Breast epithelium (tissue), 4 donors: ENCODE data around the gene SACM1L. TPM values are rescaled to one million over a fixed set of nuclear protein-coding genes. Genes with fewer than 3 reads are reported as not detected.

Experiments used
- DNase-seq, 2 donors: peaks; one replicate each; pipeline ENCODE4 v3.0.0-alpha.2; 2019; ENCODE audit warnings: low spot score in 2 of 2
- H3K27ac ChIP-seq, 2 donors: fragments of 200-600 bp; sonication (generic) in 1 of 2; one replicate each; pipeline ENCODE4 v1.5.1; 2016 to 2019; ENCODE audit warnings: mild to moderate bottlenecking in 1 of 2
- H3K27me3 ChIP-seq, 2 donors: fragments of 200-600 bp; sonication (generic) in 1 of 2; one replicate each; pipeline versions ENCODE4 v1.5.1 to v1.6.0; 2017 to 2019; ENCODE audit warnings: control low read depth in 1 of 2, mild to moderate bottlenecking in 1 of 2
- H3K36me3 ChIP-seq: fragments of 200-600 bp; one replicate; pipeline ENCODE4 v1.5.1; 2019
- H3K4me1 ChIP-seq, 2 donors: fragments of 200-600 bp; sonication (generic); one replicate each; pipeline ENCODE4 v1.5.1; 2016 to 2019; ENCODE audit warnings: control low read depth in 1 of 2
- H3K4me3 ChIP-seq, 3 donors: fragments of 200-600 bp; sonication (generic); 1 replicate in 2 of 3; 2 replicates in 1 of 3; pipeline ENCODE4 v1.5.1; 2016 to 2019; ENCODE audit warnings: mild to moderate bottlenecking in 3 of 3, moderate library complexity in 2 of 3
- H3K9me3 ChIP-seq, 2 donors: fragments of 200-600 bp; sonication (generic) in 1 of 2; one replicate each; pipeline ENCODE4 v1.5.1; 2016 to 2019; ENCODE audit warnings: control low read depth in 1 of 2
- CTCF ChIP-seq, 3 donors: fragments of 450-650 bp; IDR thresholded peaks; one replicate each; pipeline ENCODE4 v1.5.1; 2016 to 2017; ENCODE audit warnings: antibody characterized with exemption in 3 of 3, mild to moderate bottlenecking in 3 of 3, moderate library complexity in 3 of 3
- POLR2A ChIP-seq: fragments of 450-650 bp; IDR thresholded peaks from one replicate; pipeline ENCODE4 v1.6.1; 2016; ENCODE audit warnings: antibody characterized with exemption, mild to moderate bottlenecking, moderate library complexity
- POLR2AphosphoS5 ChIP-seq, 3 donors: sonication (generic); formaldehyde crosslinking; IDR thresholded peaks; one replicate each; pipeline ENCODE4 v1.6.1; 2017; ENCODE audit warnings: antibody characterized with exemption in 3 of 3
- intact Hi-C: fragments of 100-400 bp; cut with DNase I; formaldehyde crosslinking; loops from one replicate; pipeline ENCODE4 v1.15.1; 2023; ENCODE audit warnings: low total_unique reads
- total RNA-seq, 3 donors: library from RNA; depleted of rRNA; stranded (reverse); fragments of >200 nt; gene quantifications; one replicate each; pipeline ENCODE4 v1.1.0, GENCODE V29; 2016

The SACM1L gene
- total RNA-seq, 3 donors from 2014 or later, result 49.3 to 84.7 (median 61.3) TPM

- no peaks in the 10 kb centered on the region for H3K36me3 ChIP-seq
- H3K9me3 ChIP-seq, result no peaks in the 10 kb centered on the region
- no peak for DNase-seq
- TF ChIP-seq CTCF (IDR thresholded peaks at IDR 0.05) (no peak), POLR2AphosphoS5 (IDR thresholded peaks at IDR 0.05) (no peak), POLR2A (no peak)
- H3K4me3 ChIP-seq, result no peak overlapping the region
- H3K27me3 ChIP-seq, result no peaks in the 10 kb centered on the region
- intact Hi-C loops, result loop anchor here (10.0 kb wide), 1 partner anchor 48 kb away; the partner anchor contains the start of gene LIMD1
- H3K4me1 ChIP-seq, result peaks cover 0 to 6% of the 10 kb centered on the region in 2 donors
- H3K27ac ChIP-seq, result no peak overlapping the region
Observed at GRCh38 chr3:45642731-45643152, 46.5 kb upstream of the SACM1L start.

- no peak overlapping the region for H3K4me3 ChIP-seq
- intact Hi-C loops, result loop anchor here (10.0 kb wide), 1 partner anchor 49 kb away; the partner anchor contains the start of gene LIMD1
- H3K27ac ChIP-seq, result peak overlapping the region; percentile 46 to 77
- TF ChIP-seq POLR2AphosphoS5 (IDR thresholded peaks at IDR 0.05) (no peak), CTCF (IDR thresholded peaks at IDR 0.05) (no peak), POLR2A (no peak)
- no peaks in the 10 kb centered on the region for H3K27me3 ChIP-seq
- peaks cover 0 to 6% of the 10 kb centered on the region in 2 donors for H3K4me1 ChIP-seq
- DNase-seq, result no peak
- H3K36me3 ChIP-seq, result no peaks in the 10 kb centered on the region
- H3K9me3 ChIP-seq, result no peaks in the 10 kb centered on the region
Observed at GRCh38 chr3:45644063-45644790, 45.0 kb upstream of the SACM1L start.

DNA sequence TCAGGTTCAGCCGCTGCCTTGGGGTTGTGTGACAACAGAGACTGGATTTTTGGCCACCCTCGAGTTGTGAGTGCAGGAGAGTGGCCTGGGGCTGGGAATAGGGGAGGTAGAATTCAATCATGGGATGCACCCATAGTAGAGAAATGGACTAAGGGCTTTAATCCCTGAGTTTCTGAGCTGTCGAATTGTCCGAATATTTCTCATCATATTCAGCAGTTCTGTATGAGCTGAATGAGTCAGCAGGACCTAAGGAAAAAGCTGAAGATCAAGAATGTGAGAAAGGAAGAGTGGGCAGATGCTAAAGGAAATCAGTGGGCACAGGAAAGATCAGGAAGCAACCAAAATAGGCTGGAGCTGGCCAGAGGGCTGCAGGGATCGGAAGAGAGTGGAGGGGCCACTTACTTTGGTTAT, 44.4 kb upstream of the SACM1L start:
- Histone ChIP-seq H3K4me1 (peaks cover 0 to 6% of the 10 kb centered on the region in 2 donors), H3K9me3 (no peaks in the 10 kb centered on the region), H3K4me3 (no peak overlapping the region), H3K27ac (peak overlapping the region; percentile 46 to 77), H3K36me3 (no peaks in the 10 kb centered on the region), H3K27me3 (no peaks in the 10 kb centered on the region)
- no peak for TF ChIP-seq POLR2AphosphoS5 (IDR thresholded peaks at IDR 0.05)
- TF ChIP-seq POLR2A, result no peak
- TF ChIP-seq CTCF (IDR thresholded peaks at IDR 0.05), result no peak
- intact Hi-C loops, result loop anchor here (10.0 kb wide), 1 partner anchor 50 kb away; the partner anchor contains the start of gene LIMD1
- DNase-seq, result no peak

- Histone ChIP-seq H3K4me1 (peaks cover 0 to 6% of the 10 kb centered on the region in 2 donors), H3K36me3 (no peaks in the 10 kb centered on the region), H3K4me3 (no peak overlapping the region), H3K27me3 (no peaks in the 10 kb centered on the region), H3K9me3 (no peaks in the 10 kb centered on the region), H3K27ac (peak overlapping the region; percentile 73)
- intact Hi-C loops, result loop anchor here (10.0 kb wide), 1 partner anchor 51 kb away; the partner anchor contains the start of gene LIMD1
- no peak for DNase-seq
- TF ChIP-seq POLR2AphosphoS5 (IDR thresholded peaks at IDR 0.05) (peak in 1 of 3 donors; percentile 65), POLR2A (no peak)
Observed at GRCh38 chr3:45646051-45646585, 43.1 kb upstream of the SACM1L start.

- no peaks in the 10 kb centered on the region for H3K27me3 ChIP-seq
- H3K36me3 ChIP-seq, result no peaks in the 10 kb centered on the region
- DNase-seq, result no peak
- intact Hi-C loops, result loop anchor here (10.0 kb wide), 1 partner anchor 52 kb away; the partner anchor contains the start of gene LIMD1
- H3K4me1 ChIP-seq, result peaks cover 0 to 6% of the 10 kb centered on the region in 2 donors
- no peaks in the 10 kb centered on the region for H3K9me3 ChIP-seq
- no peak overlapping the region for H3K4me3 ChIP-seq
- TF ChIP-seq CTCF (IDR thresholded peaks at IDR 0.05), result no peak
- no peak for TF ChIP-seq POLR2A
- peak in 1 of 3 donors; percentile 13 for TF ChIP-seq POLR2AphosphoS5 (IDR thresholded peaks at IDR 0.05)
- H3K27ac ChIP-seq, result peak overlapping the region; percentile 73 to 90
Observed at GRCh38 chr3:45647148-45647619, 42.0 kb upstream of the SACM1L start.
